Activated CD4-positive, alpha-beta T cell treated with anti-CD3 and anti-CD28 coated beads, Interleukin-2, amount 50 U/mL, for 48 hours (primary cell): ENCODE data around the gene VEPH1.

Experiments used
- DNase-seq, 2 experiments: peaks; one replicate each; pipeline ENCODE4 v3.0.0-alpha.2; 2020

Gene VEPH1

DNA sequence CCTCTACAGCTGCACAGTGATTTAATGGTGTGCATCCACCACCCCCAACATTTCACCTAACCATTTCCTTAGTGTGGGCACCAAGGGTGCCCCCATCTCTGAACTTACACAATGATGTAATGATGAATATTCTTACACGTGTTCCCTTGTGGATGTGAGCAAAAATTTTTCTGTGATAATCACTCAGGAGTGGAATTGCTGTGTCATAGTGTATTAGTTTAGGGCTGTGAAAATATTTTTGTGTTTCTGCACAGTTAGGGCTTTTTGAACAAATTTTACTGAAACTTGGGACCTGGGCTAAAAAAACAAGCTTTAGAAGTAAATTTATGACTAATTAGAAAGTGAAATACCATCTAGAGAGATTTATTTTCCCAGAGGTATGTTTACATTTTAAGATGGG, 208.7 kb downstream of the VEPH1 start:
- no peak for DNase-seq

GRCh38 chr3:157290766-157291165, 212.4 kb downstream of the VEPH1 start:
- no peak for DNase-seq

DNA sequence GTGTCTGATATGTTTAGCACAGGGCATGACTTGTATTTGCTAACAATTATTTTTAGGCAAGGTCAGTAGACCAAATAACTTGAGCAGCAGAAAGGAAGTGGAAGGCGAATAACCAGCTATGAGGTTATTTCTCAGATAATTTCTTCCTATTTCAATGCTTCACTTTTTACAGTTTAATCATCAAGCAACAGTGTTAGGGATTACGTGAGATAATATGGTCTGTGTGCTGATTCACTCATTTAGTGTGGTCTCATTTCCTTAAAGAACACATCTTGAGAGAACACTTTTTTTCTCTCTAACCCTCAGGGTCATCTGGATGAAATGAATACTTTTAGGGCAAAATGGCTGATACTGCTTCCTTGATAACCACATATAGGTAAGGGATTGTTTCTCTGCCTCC, 217.2 kb downstream of the VEPH1 start:
- DNase-seq = no peak

GRCh38 chr3:157285141-157285540, 218.1 kb downstream of the VEPH1 start:
- DNase-seq = no peak

DNA sequence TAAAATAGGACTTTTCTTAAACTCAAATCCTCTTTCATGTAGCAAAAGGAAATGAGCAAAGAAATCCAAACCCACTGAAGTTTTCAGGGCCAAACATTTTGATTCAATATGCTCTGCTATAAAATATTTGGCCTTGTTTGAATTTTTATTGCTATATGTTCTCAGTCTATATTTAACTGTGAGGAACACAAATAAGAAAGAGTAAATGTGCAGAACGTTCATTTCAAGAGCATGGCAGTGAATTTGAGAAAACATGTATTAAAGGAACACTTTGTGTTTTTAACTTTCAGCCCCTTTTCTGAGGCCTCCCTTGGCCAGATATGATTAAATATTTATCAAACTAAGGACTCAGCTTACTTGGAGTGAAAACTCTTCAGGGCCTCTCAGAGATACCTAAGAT, 218.5 kb downstream of the VEPH1 start:
- no peak for DNase-seq

DNA sequence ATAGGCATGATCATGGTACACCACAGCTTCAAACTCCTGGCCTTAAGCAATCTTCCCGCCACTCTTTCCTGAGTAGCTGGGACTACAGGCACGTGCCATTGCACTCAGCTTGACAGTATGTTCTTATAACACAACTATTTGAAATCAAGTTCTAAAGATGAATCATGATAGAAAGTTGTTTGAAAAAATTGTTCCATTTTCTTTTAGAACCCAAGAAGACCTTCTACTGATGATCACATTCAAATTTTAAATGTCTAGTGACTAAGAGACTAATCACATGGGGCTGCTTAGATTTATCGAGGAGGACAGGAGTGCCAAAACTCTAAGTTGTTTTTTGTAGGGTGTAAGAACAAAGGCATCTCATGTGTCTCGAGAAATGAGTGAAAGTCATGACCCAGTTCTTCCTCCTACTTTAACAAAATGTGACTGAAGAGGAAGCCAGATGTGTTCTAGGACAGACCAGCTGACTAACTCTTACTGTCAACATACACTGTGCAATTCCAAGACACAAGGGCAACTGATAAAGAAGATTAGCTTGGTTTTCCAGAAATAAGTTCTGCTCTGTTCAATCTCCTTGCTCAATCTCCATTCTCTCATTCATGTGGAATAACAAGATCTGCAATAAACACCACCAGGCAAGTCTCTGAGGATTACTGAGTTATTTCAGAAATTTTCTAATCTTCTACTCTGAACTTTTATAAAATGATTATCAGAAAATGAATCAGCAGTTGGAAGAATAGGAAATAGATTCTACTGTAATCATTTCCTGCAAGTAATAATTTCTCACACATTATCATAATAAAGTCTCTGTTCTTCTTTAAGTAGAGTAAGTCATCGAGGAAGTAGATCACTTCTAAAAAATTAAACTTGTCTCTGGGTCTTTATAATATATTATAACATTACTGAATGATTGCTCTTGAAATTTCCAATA, 220.7 kb downstream of the VEPH1 start:
- no peak for DNase-seq

- DNase-seq = no peak
These were observed 222.4 kb downstream of the VEPH1 start for GRCh38 chr3:157280786-157281185.

DNA sequence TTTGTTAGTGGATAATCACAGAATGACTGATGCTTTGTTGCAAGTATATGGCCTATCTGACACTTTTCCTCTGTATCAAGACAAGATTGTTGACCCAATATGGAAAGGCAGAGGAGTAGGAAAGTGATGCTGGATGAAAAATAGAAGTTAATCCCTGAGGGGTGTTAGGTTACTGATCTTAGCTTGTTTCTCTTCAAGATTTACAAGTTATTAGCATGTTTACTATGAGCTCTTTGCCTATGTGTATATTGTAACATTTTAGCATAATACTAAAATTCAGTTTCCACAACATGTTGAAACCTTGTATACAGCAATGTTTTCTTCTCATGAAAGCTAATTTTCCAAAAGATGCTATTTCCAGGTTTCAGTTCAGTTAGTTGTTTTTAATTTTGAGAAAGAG, 222.9 kb downstream of the VEPH1 start:
- DNase-seq = no peak

DNA sequence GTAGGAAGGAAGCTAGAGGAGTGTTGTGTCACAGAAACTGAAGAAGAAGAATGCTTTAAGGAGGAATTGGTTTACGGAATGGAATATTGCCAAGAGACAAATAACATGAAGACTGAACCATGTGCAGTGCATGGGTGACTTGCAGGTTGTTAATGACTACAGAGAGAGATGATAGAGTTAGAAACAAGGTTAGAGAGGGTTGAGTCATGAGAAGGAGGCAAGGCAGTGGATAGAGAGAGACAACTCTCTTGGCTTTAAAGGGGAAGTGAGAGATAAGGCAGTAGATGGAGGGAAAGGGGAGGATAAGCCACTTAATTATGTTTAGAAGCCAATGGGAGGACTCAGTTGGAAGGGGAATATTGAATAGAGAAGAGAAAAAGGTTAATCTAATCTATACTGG, 224.0 kb downstream of the VEPH1 start:
- DNase-seq = no peak

DNA sequence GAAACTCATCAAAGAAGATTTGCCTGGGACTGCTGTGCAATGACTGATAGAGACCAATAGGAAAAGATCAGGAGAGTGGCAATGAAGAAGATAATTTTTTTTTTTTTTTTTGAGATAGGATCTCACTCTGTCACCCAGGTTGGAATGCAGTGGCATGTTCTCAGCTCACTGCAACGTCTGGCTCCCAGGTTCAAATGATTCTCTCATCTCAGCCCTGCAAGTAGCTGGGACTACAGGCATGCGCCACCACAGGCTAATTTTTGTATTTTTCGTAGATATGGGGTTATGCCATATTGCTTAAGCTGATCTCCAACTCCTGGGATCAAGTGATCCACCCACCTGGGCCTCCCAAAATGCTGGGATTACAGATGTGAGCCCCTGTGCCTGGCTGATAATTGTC, 226.4 kb downstream of the VEPH1 start:
- DNase-seq = no peak

GRCh38 chr3:157275832-157276231, 227.4 kb downstream of the VEPH1 start:
- DNase-seq = no peak

GRCh38 chr3:157274644-157275137, 228.5 kb downstream of the VEPH1 start:
- no peak for DNase-seq

DNA sequence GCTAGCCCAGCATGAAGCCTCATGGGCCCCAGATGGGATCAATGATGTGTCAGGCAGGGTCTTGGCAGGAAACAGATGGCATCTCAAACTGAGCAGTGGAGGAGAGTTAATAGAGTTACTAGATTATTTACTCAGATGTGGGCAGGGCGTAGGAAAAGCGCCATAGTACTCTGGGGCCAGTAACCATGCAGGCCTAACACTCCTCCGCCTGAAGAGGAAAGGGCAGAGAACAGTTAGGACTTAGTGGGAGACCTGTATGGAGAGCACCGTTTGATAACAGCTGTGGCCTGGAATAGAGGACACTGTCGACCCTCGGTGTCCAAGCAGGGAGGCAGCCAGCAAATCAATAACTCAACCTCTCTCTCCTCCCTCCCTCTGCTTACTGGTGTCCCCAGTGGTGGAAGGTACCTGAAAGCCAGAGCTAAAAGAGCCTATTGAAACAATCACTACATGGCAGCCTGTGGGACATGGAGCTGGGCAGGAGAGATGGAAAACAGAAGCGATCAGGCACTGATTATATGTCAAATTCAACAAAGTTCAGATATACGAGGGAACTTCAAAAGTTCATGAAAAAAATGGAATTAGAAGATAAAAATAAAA, 231.8 kb downstream of the VEPH1 start:
- DNase-seq = no peak

- DNase-seq = no peak
These were observed 235.2 kb downstream of the VEPH1 start for GRCh38 chr3:157268026-157268425.

DNA sequence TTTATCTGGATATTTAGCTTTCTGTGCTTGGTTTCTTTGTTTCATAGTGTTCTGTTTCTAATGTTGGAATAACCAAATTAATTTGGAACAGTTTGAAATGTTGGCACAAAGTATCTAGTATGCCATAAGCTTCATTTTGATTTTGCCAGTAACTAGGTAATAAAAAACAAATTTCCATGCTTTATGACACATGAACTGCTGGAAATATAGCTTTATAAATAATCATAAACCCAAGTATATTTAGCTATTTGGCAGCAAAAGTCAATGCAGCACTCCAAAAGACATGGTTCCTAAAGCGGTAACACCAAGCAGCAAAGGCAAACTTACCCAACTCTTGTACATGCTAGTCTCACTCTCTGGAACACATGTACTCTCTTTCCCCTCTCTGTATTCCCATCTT, 237.3 kb downstream of the VEPH1 start:
- no peak for DNase-seq

DNA sequence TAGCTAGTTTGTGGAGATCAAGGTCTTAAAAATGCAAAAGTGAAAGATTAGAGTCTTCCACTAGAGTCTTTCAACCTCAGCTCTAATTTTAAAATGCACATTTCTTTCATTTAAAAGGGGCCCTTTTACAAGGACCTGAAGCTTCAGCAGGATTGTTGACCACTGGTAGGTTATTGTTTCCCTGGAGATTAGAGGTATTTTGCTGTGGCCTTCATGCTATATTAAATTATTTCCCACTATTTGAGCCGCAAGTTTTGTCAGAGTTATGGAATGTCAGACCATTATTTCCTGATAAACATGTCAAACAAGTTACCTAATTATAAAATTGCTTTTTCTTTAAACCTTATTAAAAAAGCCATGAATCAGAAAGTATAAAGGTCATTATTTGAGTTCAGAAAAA, 240.2 kb downstream of the VEPH1 start:
- no peak for DNase-seq

- DNase-seq = no peak
These were observed 242.2 kb downstream of the VEPH1 start for GRCh38 chr3:157261000-157261399.

DNA sequence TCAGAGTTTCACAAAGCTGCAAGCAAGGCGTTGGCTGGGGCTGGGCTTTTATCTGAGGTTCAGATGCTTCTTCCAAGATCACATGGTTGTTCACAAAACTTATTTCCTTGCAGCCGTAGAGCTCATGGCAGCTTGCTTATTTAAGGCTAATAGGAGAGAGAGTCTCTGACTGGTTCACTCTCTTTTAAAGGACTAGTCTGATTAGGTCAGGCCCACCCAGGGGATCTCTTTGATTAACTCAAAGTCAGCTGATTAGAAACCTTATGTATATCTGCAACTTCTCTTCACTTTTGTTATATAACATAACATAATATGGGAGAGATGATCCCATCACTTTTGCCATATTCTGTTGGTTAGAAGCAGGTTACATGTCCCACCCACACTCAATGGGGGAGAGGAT, 243.4 kb downstream of the VEPH1 start:
- no peak for DNase-seq

DNA sequence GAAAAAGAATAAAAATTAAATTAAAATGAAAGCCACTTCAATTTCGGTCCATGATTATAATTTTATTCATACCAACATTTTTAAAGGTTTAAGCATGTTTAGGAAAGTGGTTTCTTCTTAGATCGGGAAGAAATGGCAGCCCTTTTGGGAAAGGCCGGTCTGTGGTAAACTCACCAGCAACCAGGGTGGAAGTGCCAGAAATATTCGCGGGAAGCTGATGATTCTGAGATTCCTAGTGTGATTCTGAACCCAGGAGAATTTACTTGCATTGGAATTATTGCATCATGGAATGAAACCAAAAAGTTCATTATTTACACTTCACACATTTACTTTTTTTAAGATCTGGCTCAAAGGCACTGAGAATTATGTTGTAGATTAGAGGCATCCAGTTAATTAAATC, 246.1 kb downstream of the VEPH1 start:
- no peak for DNase-seq

DNA sequence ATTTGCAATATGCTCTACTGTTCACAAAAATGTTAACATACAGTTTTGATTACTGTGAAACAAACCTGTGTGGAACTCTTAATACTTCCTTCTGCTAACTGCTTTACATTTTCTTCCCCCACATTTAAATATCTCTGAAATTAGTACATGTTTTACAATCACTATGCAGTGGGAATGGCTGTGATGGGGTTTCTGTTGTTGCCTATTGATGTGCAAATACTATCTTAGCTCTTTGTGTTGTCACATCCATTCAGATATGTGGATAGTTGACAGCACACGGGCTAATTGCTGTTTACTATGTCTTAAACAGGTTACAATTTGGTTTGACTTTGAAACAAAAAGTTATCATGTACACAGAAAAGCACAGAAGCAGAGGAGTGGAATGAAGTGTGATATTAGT, 247.4 kb downstream of the VEPH1 start:
- no peak for DNase-seq

- DNase-seq = no peak
These were observed 251.5 kb downstream of the VEPH1 start for GRCh38 chr3:157251685-157252084.

DNA sequence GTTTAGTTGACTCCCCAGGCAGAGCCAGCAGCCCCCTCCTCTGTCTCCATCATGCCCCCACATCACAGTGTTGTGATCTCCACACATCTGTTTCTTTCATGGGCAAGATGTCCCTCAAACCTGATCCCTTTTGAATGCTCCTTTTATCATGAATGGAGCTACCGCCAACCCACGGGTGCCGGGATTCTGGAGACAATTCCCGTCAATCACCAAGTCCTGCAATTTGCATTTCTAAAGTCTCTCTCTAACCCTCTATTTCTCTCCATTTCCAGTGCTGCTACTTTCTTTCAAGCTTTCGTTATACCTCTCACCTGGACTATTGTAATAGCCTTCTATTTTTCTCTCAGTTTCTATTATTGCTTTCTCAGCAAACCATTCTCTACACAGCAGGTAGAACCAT, 253.6 kb downstream of the VEPH1 start:
- no peak for DNase-seq

GRCh38 chr3:157248590-157249422, 254.4 kb downstream of the VEPH1 start:
- no peak for DNase-seq

DNA sequence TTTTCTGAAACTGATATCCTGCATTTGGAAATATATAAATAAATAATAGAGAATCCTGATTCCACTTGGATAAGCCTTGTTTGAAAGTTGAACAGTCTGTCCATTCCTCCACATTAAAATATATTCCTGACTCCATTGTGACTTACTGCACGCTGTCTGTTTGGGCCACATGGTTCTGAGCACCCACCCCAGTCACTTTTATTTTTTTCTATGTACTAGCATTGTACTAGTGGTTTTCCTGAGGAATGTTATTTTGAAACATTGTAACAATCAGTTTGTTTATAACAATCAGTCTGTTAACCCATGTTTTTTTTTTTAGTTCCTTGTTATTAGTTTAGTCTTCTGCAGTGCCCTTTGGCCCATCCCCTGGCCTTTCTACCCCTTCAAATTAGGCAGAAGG, 255.8 kb downstream of the VEPH1 start:
- no peak for DNase-seq
